Stimulated activated CD4-positive, alpha-beta T cell treated with anti-CD3 and anti-CD28 coated beads, Interleukin-2, amount 100 ng/mL, for 4 hours (primary cell): ENCODE data around the gene SLCO4A1.

Source experiments
- DNase-seq: peaks from one replicate; pipeline ENCODE4 v3.0.0-alpha.2; 2020; ENCODE audit warnings: low read depth

SLCO4A1 gene

GRCh38 chr20:62653373-62653772 is 11.1 kb downstream of the SLCO4A1 start:
- no peak for DNase-seq

- DNase-seq, result no peak
Observed at GRCh38 chr20:62653951-62654685, 11.8 kb downstream of the SLCO4A1 start.

GRCh38 chr20:62655282-62656196 is 13.2 kb downstream of the SLCO4A1 start:
- no peak for DNase-seq

GRCh38 chr20:62656197-62656918 is 14.1 kb downstream of the SLCO4A1 start:
- DNase-seq, result no peak

GRCh38 chr20:62656919-62657588 is 14.8 kb downstream of the SLCO4A1 start:
- no peak for DNase-seq

- DNase-seq, result no peak
Observed at GRCh38 chr20:62657589-62657942, 15.3 kb downstream of the SLCO4A1 start.

- DNase-seq, result no peak
Observed at GRCh38 chr20:62657956-62658355, 15.7 kb downstream of the SLCO4A1 start.

GRCh38 chr20:62658593-62659178 is 16.4 kb downstream of the SLCO4A1 start:
- no peak for DNase-seq

- no peak for DNase-seq
Observed at GRCh38 chr20:62659488-62660239, 17.4 kb downstream of the SLCO4A1 start.

GRCh38 chr20:62660240-62660615 is 17.9 kb downstream of the SLCO4A1 start:
- DNase-seq, result no peak

- DNase-seq, result no peak
Observed at GRCh38 chr20:62660768-62661167, 18.5 kb downstream of the SLCO4A1 start.

GRCh38 chr20:62661647-62662046 is 19.3 kb downstream of the SLCO4A1 start:
- DNase-seq, result no peak

GRCh38 chr20:62662422-62662821 is 20.1 kb downstream of the SLCO4A1 start:
- DNase-seq, result no peak

- no peak for DNase-seq
Observed at GRCh38 chr20:62663145-62664018, 21.1 kb downstream of the SLCO4A1 start.

- no peak for DNase-seq
Observed at GRCh38 chr20:62664019-62664971, 22.0 kb downstream of the SLCO4A1 start.

- DNase-seq, result no peak
Observed at GRCh38 chr20:62665153-62665754, 23.0 kb downstream of the SLCO4A1 start.

- no peak for DNase-seq
Observed at GRCh38 chr20:62665826-62666735, 23.8 kb downstream of the SLCO4A1 start.
